HepG2 (cell line): ENCODE data around the gene C1orf74. TPM values are rescaled to one million over a fixed set of nuclear protein-coding genes. Genes with fewer than 3 reads are reported as not detected.

Experiments
- BHLHE40 ChIP-seq: IDR thresholded peaks from 2 replicates; pipeline ENCODE4 v1.6.1; 2011; ENCODE audit warnings: low read length, improper control_type of control experiment
- CEBPB ChIP-seq: IDR thresholded peaks from 2 replicates; pipeline ENCODE4 v1.6.1; 2011; ENCODE audit warnings: low read depth, low read length, improper control_type of control experiment, borderline replicate concordance
- FOXC1 ChIP-seq: sonication (generic); formaldehyde crosslinking; IDR thresholded peaks from 2 replicates; pipeline ENCODE4 v1.8.0; 2022; ENCODE audit warnings: mild to moderate bottlenecking, missing genetic modification reagents, borderline replicate concordance
- FOXJ3 ChIP-seq: sonication (generic); formaldehyde crosslinking; IDR thresholded peaks from 2 replicates; pipeline ENCODE4 v1.4.0; 2020; ENCODE audit warnings: missing genetic modification reagents, mild to moderate bottlenecking, borderline replicate concordance
- KAT2B ChIP-seq: fragments of 150-350 bp; IDR thresholded peaks from 2 replicates; pipeline ENCODE4 v1.6.1; 2014; ENCODE audit warnings: low read depth, low read length, borderline replicate concordance
- NCOA5 ChIP-seq: sonication (generic); formaldehyde crosslinking; IDR thresholded peaks from 2 replicates; pipeline ENCODE4 v1.4.0; 2020; ENCODE audit warnings: missing genetic modification reagents
- NR2C2 ChIP-seq: sonication (generic); formaldehyde crosslinking; IDR thresholded peaks from 2 replicates; pipeline ENCODE4 v1.4.0; 2020; ENCODE audit warnings: missing genetic modification reagents, mild to moderate bottlenecking, moderate library complexity, borderline replicate concordance
- PHF20 ChIP-seq: sonication (generic); formaldehyde crosslinking; IDR thresholded peaks from 2 replicates; pipeline ENCODE4 v1.5.0; 2020; ENCODE audit warnings: mild to moderate bottlenecking, missing genetic modification reagents
- SALL1 ChIP-seq: sonication (generic); formaldehyde crosslinking; IDR thresholded peaks from 2 replicates; pipeline ENCODE4 v1.8.0; 2022; ENCODE audit warnings: mild to moderate bottlenecking, missing genetic modification reagents
- SMAD9 ChIP-seq: sonication (generic); formaldehyde crosslinking; IDR thresholded peaks from 2 replicates; pipeline ENCODE4 v1.5.1; 2020; ENCODE audit warnings: mild to moderate bottlenecking, missing genetic modification reagents
- SNAPC4 ChIP-seq: sonication (generic); formaldehyde crosslinking; IDR thresholded peaks from 2 replicates; pipeline ENCODE4 v1.4.0; 2020; ENCODE audit warnings: mild to moderate bottlenecking, missing genetic modification reagents
- SP5 ChIP-seq: IDR thresholded peaks from 2 replicates; pipeline ENCODE4 v1.6.1; 2016; ENCODE audit warnings: low read depth, borderline replicate concordance
- SPEN ChIP-seq: sonication (generic); formaldehyde crosslinking; IDR thresholded peaks from 2 replicates; pipeline ENCODE4 v1.5.1; 2020; ENCODE audit warnings: low read depth, mild to moderate bottlenecking, missing genetic modification reagents
- ZEB1 ChIP-seq: IDR thresholded peaks from 2 replicates; pipeline ENCODE4 v1.6.1; 2012; ENCODE audit warnings: mild to moderate bottlenecking, low read depth, inconsistent platforms; ENCODE audit not compliant: insufficient replicate concordance
- ZNF136 ChIP-seq: sonication (generic); formaldehyde crosslinking; IDR thresholded peaks from 2 replicates; pipeline ENCODE4 v1.8.1; 2022; ENCODE audit warnings: low read depth, mild to moderate bottlenecking, moderate library complexity, missing genetic modification reagents
- ZNF264 ChIP-seq: sonication (generic); formaldehyde crosslinking; IDR thresholded peaks from 2 replicates; pipeline ENCODE4 v1.4.0; 2020; ENCODE audit warnings: missing genetic modification reagents
- ZNF510 ChIP-seq: sonication (generic); formaldehyde crosslinking; IDR thresholded peaks from 2 replicates; pipeline ENCODE4 v1.4.0; 2020; ENCODE audit warnings: low read depth, mild to moderate bottlenecking, missing genetic modification reagents
- ZNF557 ChIP-seq: sonication (generic); formaldehyde crosslinking; IDR thresholded peaks from 2 replicates; pipeline ENCODE4 v1.4.0; 2020; ENCODE audit warnings: missing genetic modification reagents
- ZNF569 ChIP-seq: sonication (generic); formaldehyde crosslinking; IDR thresholded peaks from 2 replicates; pipeline ENCODE4 v1.5.0; 2020; ENCODE audit warnings: mild to moderate bottlenecking, missing genetic modification reagents, moderate library complexity, borderline replicate concordance
- polyA plus RNA-seq, 8 experiments: library from polyadenylated mRNA; depleted of rRNA in 3 of 8; stranded (reverse) in 7 of 8; unstranded in 1 of 8; fragments of >200 nt; fragmentation: Illumina TruSeq in 4 of 8; extraction: Trizol in 4 of 8; gene quantifications; 2 replicates each; pipeline versions ENCODE4 v1.2.1 to v1.2.3, GENCODE V29; 2011 to 2016; ENCODE audit warnings: low read depth in 4 of 8, missing spikeins in 1 of 8, mixed read lengths in 1 of 8; ENCODE audit not compliant: insufficient read depth in 1 of 8
- total RNA-seq, 5 experiments: library from RNA; depleted of rRNA; stranded (reverse); fragments of >200 nt; fragmentation: Illumina TruSeq; extraction: Trizol; gene quantifications; 2 replicates each; pipeline ENCODE4 v1.2.3, GENCODE V29; 2016; ENCODE audit warnings: low read depth in 1 of 5
- TF ChIP-seq, protein P1 (sequence below): sonication (generic); formaldehyde crosslinking; IDR thresholded peaks from 2 replicates; pipeline ENCODE4 v1.8.0; 2022; ENCODE audit warnings: missing genetic modification reagents, mild to moderate bottlenecking, borderline replicate concordance
- TF ChIP-seq, protein P2 (sequence below): sonication (generic); formaldehyde crosslinking; IDR thresholded peaks from 2 replicates; pipeline ENCODE4 v1.4.0; 2020; ENCODE audit warnings: missing genetic modification reagents; ENCODE audit errors: not compliant biosample characterization
- TF ChIP-seq, protein P3 (sequence below): sonication (generic); formaldehyde crosslinking; IDR thresholded peaks from 2 replicates; pipeline ENCODE4 v1.5.0; 2020; ENCODE audit warnings: missing genetic modification reagents

Gene C1orf74
- total and polyA plus RNA-seq, 2 of the 13 experiments (the other 11 are each of a cell fraction or from before 2014, with no cell fraction given) = 0.33 to 0.71 TPM

DNA sequence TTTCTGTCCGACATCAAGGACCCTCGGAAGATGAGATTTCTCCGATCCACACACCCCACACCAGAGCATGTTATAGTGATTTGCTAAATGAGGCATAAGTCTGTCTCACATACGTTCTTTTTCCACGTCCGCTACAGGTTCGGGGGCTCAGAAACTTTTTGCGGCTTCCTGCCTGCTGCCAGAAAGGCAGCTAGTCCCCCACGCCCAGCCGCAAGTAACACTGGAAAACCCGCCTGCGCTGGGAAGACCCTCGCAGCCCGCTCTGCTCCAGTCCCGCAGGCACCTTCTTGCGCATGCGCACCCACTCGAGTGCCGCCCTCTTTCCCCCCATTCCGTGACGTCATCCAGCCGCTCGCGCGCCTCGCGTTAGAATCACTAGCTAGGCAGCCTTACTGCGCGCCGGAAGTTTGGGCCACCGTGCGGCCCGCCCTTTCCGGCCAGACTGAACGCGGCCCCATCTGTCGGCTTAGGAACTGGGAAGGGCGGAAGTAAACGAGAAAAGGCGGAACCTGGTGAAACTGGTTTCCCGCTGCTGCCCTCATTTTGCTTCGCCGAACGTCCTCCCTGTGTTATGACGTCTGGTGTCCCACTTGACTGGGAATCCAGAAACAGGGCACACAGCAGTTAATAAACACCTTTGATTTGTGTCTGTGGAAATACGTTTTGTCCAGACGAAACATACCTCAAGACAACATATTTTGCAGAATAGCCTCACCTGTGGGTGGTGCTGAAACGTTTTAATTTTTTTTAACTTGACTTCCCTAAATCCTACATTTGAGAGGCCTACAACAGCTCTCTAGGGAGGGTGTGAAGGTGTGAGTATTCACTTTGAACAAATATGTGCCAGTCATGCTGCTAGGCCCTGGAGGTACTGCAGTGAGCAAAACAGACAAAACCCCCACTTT lies at the start of gene C1orf74 (continued):
- peak; percentile 89 for TF ChIP-seq PHF20 (CRISPR knock-in tag)
- TF ChIP-seq ZNF264 = 0 out of 2 replicates have a peak, but pooled peaks have one; percentile 25
- TF ChIP-seq BHLHE40 = no peak
- TF ChIP-seq ZNF136 (CRISPR knock-in tag) = no peak
- TF ChIP-seq ZNF557 (CRISPR knock-in tag) = no peak
- TF ChIP-seq ZEB1 = no peak
- TF ChIP-seq SPEN (CRISPR knock-in tag) = peak; percentile 85; the same call in 1 of the 2 replicates
- TF ChIP-seq, protein P1, sequence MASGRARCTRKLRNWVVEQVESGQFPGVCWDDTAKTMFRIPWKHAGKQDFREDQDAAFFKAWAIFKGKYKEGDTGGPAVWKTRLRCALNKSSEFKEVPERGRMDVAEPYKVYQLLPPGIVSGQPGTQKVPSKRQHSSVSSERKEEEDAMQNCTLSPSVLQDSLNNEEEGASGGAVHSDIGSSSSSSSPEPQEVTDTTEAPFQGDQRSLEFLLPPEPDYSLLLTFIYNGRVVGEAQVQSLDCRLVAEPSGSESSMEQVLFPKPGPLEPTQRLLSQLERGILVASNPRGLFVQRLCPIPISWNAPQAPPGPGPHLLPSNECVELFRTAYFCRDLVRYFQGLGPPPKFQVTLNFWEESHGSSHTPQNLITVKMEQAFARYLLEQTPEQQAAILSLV (CRISPR knock-in tag) = peak; percentile 76
- no peak for TF ChIP-seq FOXC1 (CRISPR knock-in tag)
- TF ChIP-seq KAT2B = no peak
- peak; percentile 47; the same call in 1 of the 2 replicates for TF ChIP-seq NR2C2 (CRISPR knock-in tag)
- TF ChIP-seq, protein P2, sequence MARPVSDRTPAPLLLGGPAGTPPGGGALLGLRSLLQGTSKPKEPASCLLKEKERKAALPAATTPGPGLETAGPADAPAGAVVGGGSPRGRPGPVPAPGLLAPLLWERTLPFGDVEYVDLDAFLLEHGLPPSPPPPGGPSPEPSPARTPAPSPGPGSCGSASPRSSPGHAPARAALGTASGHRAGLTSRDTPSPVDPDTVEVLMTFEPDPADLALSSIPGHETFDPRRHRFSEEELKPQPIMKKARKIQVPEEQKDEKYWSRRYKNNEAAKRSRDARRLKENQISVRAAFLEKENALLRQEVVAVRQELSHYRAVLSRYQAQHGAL (CRISPR knock-in tag) = no peak
- TF ChIP-seq NCOA5 (CRISPR knock-in tag) = no peak
- no peak for TF ChIP-seq CEBPB
- no peak for TF ChIP-seq SNAPC4 (CRISPR knock-in tag)
- no peak for TF ChIP-seq FOXJ3 (CRISPR knock-in tag)
- TF ChIP-seq SP5 (CRISPR knock-in tag) = peak; percentile 48; the same call in 1 of the 2 replicates
- peak; percentile 78 for TF ChIP-seq SALL1 (CRISPR knock-in tag)
- TF ChIP-seq, protein P3, sequence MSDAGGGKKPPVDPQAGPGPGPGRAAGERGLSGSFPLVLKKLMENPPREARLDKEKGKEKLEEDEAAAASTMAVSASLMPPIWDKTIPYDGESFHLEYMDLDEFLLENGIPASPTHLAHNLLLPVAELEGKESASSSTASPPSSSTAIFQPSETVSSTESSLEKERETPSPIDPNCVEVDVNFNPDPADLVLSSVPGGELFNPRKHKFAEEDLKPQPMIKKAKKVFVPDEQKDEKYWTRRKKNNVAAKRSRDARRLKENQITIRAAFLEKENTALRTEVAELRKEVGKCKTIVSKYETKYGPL (CRISPR knock-in tag) = 0 out of 2 replicates have a peak, but pooled peaks have one; percentile 13
- TF ChIP-seq ZNF510 (CRISPR knock-in tag) = no peak
- TF ChIP-seq ZNF569 (CRISPR knock-in tag) = no peak
- TF ChIP-seq SMAD9 (CRISPR knock-in tag) = no peak
